Common myeloid progenitor, CD34-positive (primary cell): ENCODE results near the gene OPCML.

ENCODE experiments used
- CTCF ChIA-PET: fragments of 350-600 bp; sonication (Branson Sonifier 250); formaldehyde crosslinking; loops from one replicate; lab custom pipeline; 2021; ENCODE audit warnings: antibody characterized with exemption; lab: Charles Lee
- POLR2A ChIA-PET: fragments of 350-600 bp; sonication (Branson Sonifier 250); formaldehyde crosslinking; loops from one replicate; lab custom pipeline; 2021; ENCODE audit warnings: antibody characterized with exemption; lab: Charles Lee
- DNase-seq, 3 donors: peaks; one replicate each; pipeline versions ENCODE4 v3.0.0 to v3.0.0-alpha.2; 2013
- H3K27ac ChIP-seq, 2 experiments: 1 replicate in 1 of 2; 2 replicates in 1 of 2; pipeline ENCODE4 v1.7.0; 2013; ENCODE audit warnings: inconsistent platforms in 2 of 2, low read length in 2 of 2, mild to moderate bottlenecking in 2 of 2, low read depth in 1 of 2, moderate library complexity in 1 of 2; ENCODE audit not compliant: severe bottlenecking in 2 of 2, insufficient read depth in 1 of 2, poor library complexity in 1 of 2
- H3K27me3 ChIP-seq, 5 experiments: replicated peaks in 2 of 5; 1 replicate in 3 of 5; 2 replicates in 2 of 5; pipeline versions ENCODE4 v1.6.1 to v1.7.0; 2013; ENCODE audit warnings: low read length in 4 of 5, mild to moderate bottlenecking in 2 of 5, moderate library complexity in 2 of 5, inconsistent platforms in 1 of 5; ENCODE audit not compliant: insufficient read depth in 5 of 5, control insufficient read depth in 4 of 5
- H3K36me3 ChIP-seq, 4 experiments: 1 replicate in 2 of 4; 2 replicates in 2 of 4; pipeline versions ENCODE4 v1.6.1 to v1.7.0; 2013; ENCODE audit warnings: low read length in 3 of 4, control low read depth in 1 of 4, mild to moderate bottlenecking in 1 of 4; ENCODE audit not compliant: control insufficient read depth in 4 of 4, insufficient read depth in 4 of 4
- H3K4me1 ChIP-seq, 4 experiments: 1 replicate in 3 of 4; 2 replicates in 1 of 4; pipeline versions ENCODE4 v1.6.1 to v1.7.1; 2013; ENCODE audit warnings: low read length in 3 of 4, mild to moderate bottlenecking in 3 of 4, control low read depth in 1 of 4, inconsistent platforms in 1 of 4, moderate library complexity in 1 of 4; ENCODE audit not compliant: control insufficient read depth in 4 of 4, insufficient read depth in 4 of 4; ENCODE audit errors: control extremely low read depth in 1 of 4
- H3K4me3 ChIP-seq, 7 experiments: 1 replicate in 4 of 7; 2 replicates in 3 of 7; pipeline versions ENCODE4 v1.5.1 to v1.7.0; 2013; ENCODE audit warnings: mild to moderate bottlenecking in 7 of 7, low read length in 6 of 7, moderate library complexity in 6 of 7, inconsistent platforms in 2 of 7, low read depth in 2 of 7, control low read depth in 1 of 7; ENCODE audit not compliant: insufficient read depth in 4 of 7, control insufficient read depth in 1 of 7; ENCODE audit errors: extremely low read depth in 1 of 7
- H3K9me3 ChIP-seq, 5 experiments: 1 replicate in 4 of 5; 2 replicates in 1 of 5; pipeline versions ENCODE4 v1.6.1 to v1.7.1; 2013; ENCODE audit warnings: low read length in 4 of 5, mild to moderate bottlenecking in 2 of 5, inconsistent platforms in 1 of 5, low read depth in 1 of 5, moderate library complexity in 1 of 5; ENCODE audit not compliant: control insufficient read depth in 4 of 5, insufficient read depth in 2 of 5; ENCODE audit errors: control extremely low read depth in 1 of 5
- WGBS: methylation state at CpG from one replicate; pipeline ENCODE4 v1.1.5; 2013; ENCODE audit not compliant: insufficient coverage; 5-methylcytosine and 5-hydroxymethylcytosine counted together

Gene OPCML

DNA sequence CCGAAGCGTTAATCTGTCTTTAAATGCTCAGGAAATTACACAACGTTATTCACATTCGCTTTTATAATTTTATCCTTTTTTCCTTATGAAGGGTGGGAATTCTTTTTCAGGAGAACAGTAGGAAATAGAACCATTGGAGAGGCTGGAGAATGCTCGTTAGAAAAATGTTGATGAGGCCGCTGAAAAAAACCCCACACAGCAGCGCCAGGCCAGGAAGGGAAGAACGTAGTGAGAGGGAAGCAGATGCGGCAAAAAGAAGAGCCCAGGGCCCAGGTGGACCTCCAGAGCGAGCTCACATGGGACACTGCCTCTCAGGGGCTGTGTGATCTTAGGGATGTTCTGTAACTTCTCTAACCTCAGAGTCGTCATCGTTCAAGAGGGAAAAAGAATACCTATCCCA is 691.6 kb downstream of the OPCML start:
- 71% methylated on average over 4 of the region's 12 CpGs for WGBS
- CTCF ChIA-PET: no interaction called here
- POLR2A ChIA-PET: no interaction called here

GRCh38 chr11:132840191-132840590 is 692.1 kb downstream of the OPCML start:
- no peak overlapping the region for H3K4me3 ChIP-seq
- no peaks in the 10 kb centered on the region for H3K27me3 ChIP-seq
- CTCF ChIA-PET: no interaction called here
- H3K4me1 ChIP-seq: no peaks in the 10 kb centered on the region
- H3K36me3 ChIP-seq: no peaks in the 10 kb centered on the region
- POLR2A ChIA-PET: no interaction called here
- H3K9me3 ChIP-seq: peaks cover 0 to 2% (median 0%) of the 10 kb centered on the region in 5 experiments
- no peak for DNase-seq
- no peak overlapping the region for H3K27ac ChIP-seq
- 88% methylated on average over 4 of the region's 5 CpGs for WGBS

More for the DNA sequence above, 691.6 kb downstream of the OPCML start:
- H3K4me1 ChIP-seq: no peaks in the 10 kb centered on the region
- DNase-seq: no peak
- no peak overlapping the region for H3K4me3 ChIP-seq
- H3K36me3 ChIP-seq: no peaks in the 10 kb centered on the region
- H3K27ac ChIP-seq: no peak overlapping the region
- H3K9me3 ChIP-seq: peaks cover 0 to 2% (median 0%) of the 10 kb centered on the region in 5 experiments
- H3K27me3 ChIP-seq: no peaks in the 10 kb centered on the region

- DNase-seq: no peak
These were observed 692.9 kb downstream of the OPCML start for GRCh38 chr11:132839236-132839945.

GRCh38 chr11:132838627-132839026 is 693.7 kb downstream of the OPCML start:
- WGBS: 15% methylated on average over 4 of the region's 7 CpGs
- POLR2A ChIA-PET: no interaction called here

More at GRCh38 chr11:132839236-132839945, 692.9 kb downstream of the OPCML start:
- H3K36me3 ChIP-seq: no peaks in the 10 kb centered on the region
- WGBS: 97% methylated on average over 13 of the region's 18 CpGs
- H3K9me3 ChIP-seq: peaks cover 0 to 2% (median 0%) of the 10 kb centered on the region in 5 experiments
- H3K27ac ChIP-seq: no peak overlapping the region
- POLR2A ChIA-PET: no interaction called here
- H3K4me1 ChIP-seq: no peaks in the 10 kb centered on the region
- no peaks in the 10 kb centered on the region for H3K27me3 ChIP-seq
- CTCF ChIA-PET: no interaction called here
- H3K4me3 ChIP-seq: no peak overlapping the region

DNA sequence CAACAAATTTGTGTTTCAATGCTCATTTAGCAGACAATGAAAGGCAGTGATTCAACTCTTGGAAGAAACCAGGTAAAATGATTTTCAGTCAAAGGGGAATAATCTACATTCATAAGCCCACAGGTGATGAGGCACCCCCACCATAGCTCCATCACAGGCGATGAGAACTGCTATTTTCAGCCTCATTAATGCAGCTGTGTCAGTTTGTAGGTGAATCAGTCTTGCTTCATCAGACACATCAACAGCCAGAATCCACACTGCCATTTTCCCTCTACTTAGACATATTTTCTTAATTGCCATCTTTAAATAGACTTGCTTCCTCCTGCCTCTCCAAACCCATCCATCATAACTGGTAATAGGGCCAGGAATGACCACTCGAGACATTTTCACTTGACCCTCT is 701.0 kb downstream of the OPCML start:
- ChIA-PET POLR2A (no interaction called here), CTCF (no interaction called here)
- no peaks in the 10 kb centered on the region for H3K4me1 ChIP-seq
- WGBS: 88% methylated on average over 2 of the region's 2 CpGs
- H3K4me3 ChIP-seq: no peak overlapping the region
- peaks cover 0 to 1% (median 0%) of the 10 kb centered on the region in 5 experiments for H3K9me3 ChIP-seq
- no peaks in the 10 kb centered on the region for H3K27me3 ChIP-seq
- H3K27ac ChIP-seq: no peak overlapping the region
- DNase-seq: no peak
- no peaks in the 10 kb centered on the region for H3K36me3 ChIP-seq

More at GRCh38 chr11:132838627-132839026, 693.7 kb downstream of the OPCML start:
- Histone ChIP-seq H3K4me3 (no peak overlapping the region), H3K27me3 (no peaks in the 10 kb centered on the region), H3K36me3 (no peaks in the 10 kb centered on the region), H3K9me3 (peaks cover 0 to 2% (median 0%) of the 10 kb centered on the region in 5 experiments), H3K4me1 (no peaks in the 10 kb centered on the region), H3K27ac (no peak overlapping the region)
- no peak for DNase-seq
- CTCF ChIA-PET: no interaction called here

DNA sequence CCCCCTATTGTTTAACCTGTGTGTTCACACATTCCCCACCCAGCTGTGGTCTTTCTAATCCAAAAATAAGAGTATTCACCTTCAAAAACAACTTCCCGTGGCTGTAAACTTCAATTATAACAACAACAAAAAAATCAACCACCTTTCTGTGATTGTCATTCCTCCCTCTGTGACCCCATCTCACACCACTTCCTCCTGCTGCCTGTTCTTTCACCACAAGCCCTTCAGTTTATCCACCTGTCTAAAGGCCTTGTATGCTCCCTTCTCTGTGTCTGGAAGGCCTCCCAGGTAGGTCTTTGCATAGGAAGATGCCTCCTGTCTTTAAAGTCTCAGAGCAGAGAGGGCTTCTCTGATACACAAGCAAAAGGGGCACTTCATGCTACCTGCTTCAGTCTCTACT is 707.7 kb downstream of the OPCML start:
- Histone ChIP-seq H3K4me1 (no peaks in the 10 kb centered on the region), H3K36me3 (no peaks in the 10 kb centered on the region), H3K27ac (no peak overlapping the region), H3K9me3 (peaks cover 0 to 4% (median 0%) of the 10 kb centered on the region in 5 experiments), H3K27me3 (no peaks in the 10 kb centered on the region), H3K4me3 (no peak overlapping the region)
- 63% methylated on average over 1 of the region's 1 CpG for WGBS
- DNase-seq: no peak
- POLR2A ChIA-PET: no interaction called here
- CTCF ChIA-PET: no interaction called here

- ChIA-PET CTCF (no interaction called here), POLR2A (no interaction called here)
- no peaks in the 10 kb centered on the region for H3K4me1 ChIP-seq
- H3K27ac ChIP-seq: no peak overlapping the region
- H3K4me3 ChIP-seq: no peak overlapping the region
- WGBS: 100% methylated on average over 4 of the region's 5 CpGs
- H3K9me3 ChIP-seq: peaks cover 0 to 4% (median 0%) of the 10 kb centered on the region in 5 experiments
- DNase-seq: no peak
- H3K27me3 ChIP-seq: no peaks in the 10 kb centered on the region
- H3K36me3 ChIP-seq: no peaks in the 10 kb centered on the region
These were observed 710.0 kb downstream of the OPCML start for GRCh38 chr11:132822276-132822675.
